HEK293 (cell line): ENCODE results near the gene NPC1.

Source experiments
- FEZF1 ChIP-seq: fragments of 450-650 bp; formaldehyde crosslinking; IDR thresholded peaks from 2 replicates; pipeline ENCODE4 v1.5.1; 2016; ENCODE audit warnings: missing biosample characterization, missing genetic modification characterization
- HOXC10 ChIP-seq: sonication (generic); formaldehyde crosslinking; IDR thresholded peaks from 2 replicates; pipeline ENCODE4 v1.8.1; 2023; ENCODE audit warnings: mild to moderate bottlenecking, missing genetic modification reagents
- IKZF3 ChIP-seq: fragments of 450-650 bp; IDR thresholded peaks from 2 replicates; pipeline ENCODE4 v1.5.0; 2018; ENCODE audit warnings: missing biosample characterization, mild to moderate bottlenecking, missing genetic modification characterization, moderate library complexity
- OVOL3 ChIP-seq: fragments of 450-650 bp; formaldehyde crosslinking; IDR thresholded peaks from 2 replicates; pipeline ENCODE4 v1.5.1; 2016; ENCODE audit warnings: missing biosample characterization, missing genetic modification characterization
- RBAK ChIP-seq: fragments of 450-650 bp; formaldehyde crosslinking; IDR thresholded peaks from 2 replicates; pipeline ENCODE4 v1.5.1; 2016; ENCODE audit warnings: missing biosample characterization, missing genetic modification characterization
- SP3 ChIP-seq: fragments of 450-650 bp; formaldehyde crosslinking; IDR thresholded peaks from 2 replicates; pipeline ENCODE4 v1.5.1; 2016; ENCODE audit warnings: missing biosample characterization, missing genetic modification characterization
- SP7 ChIP-seq: fragments of 450-650 bp; formaldehyde crosslinking; IDR thresholded peaks from 2 replicates; pipeline ENCODE4 v1.5.1; 2016; ENCODE audit warnings: missing biosample characterization, missing genetic modification characterization
- ZBTB11 ChIP-seq: fragments of 450-650 bp; formaldehyde crosslinking; conservative IDR thresholded peaks from 2 replicates; pipeline ENCODE4 v1.5.1; 2016; ENCODE audit warnings: low read depth, missing biosample characterization, missing genetic modification characterization
- ZBTB17 ChIP-seq: fragments of 450-650 bp; formaldehyde crosslinking; IDR thresholded peaks from 2 replicates; pipeline ENCODE4 v1.5.1; 2016; ENCODE audit warnings: missing biosample characterization, missing genetic modification characterization
- ZBTB20 ChIP-seq: fragments of 450-650 bp; formaldehyde crosslinking; IDR thresholded peaks from 2 replicates; pipeline ENCODE4 v1.5.1; 2016; ENCODE audit warnings: missing biosample characterization, missing genetic modification characterization
- ZBTB8A ChIP-seq: fragments of 450-650 bp; formaldehyde crosslinking; IDR thresholded peaks from 2 replicates; pipeline ENCODE4 v1.5.1; 2016; ENCODE audit warnings: missing biosample characterization, missing genetic modification characterization
- ZNF138 ChIP-seq: fragments of 450-650 bp; formaldehyde crosslinking; IDR thresholded peaks from 2 replicates; pipeline ENCODE4 v1.5.1; 2016; ENCODE audit warnings: missing biosample characterization, missing genetic modification characterization, borderline replicate concordance
- ZNF221 ChIP-seq: fragments of 450-650 bp; formaldehyde crosslinking; IDR thresholded peaks from 2 replicates; pipeline ENCODE4 v1.5.1; 2017; ENCODE audit warnings: missing biosample characterization, missing genetic modification characterization, borderline replicate concordance
- ZNF239 ChIP-seq: fragments of 450-650 bp; formaldehyde crosslinking; IDR thresholded peaks from 2 replicates; pipeline ENCODE4 v1.5.1; 2016; ENCODE audit warnings: missing biosample characterization, missing genetic modification characterization
- ZNF248 ChIP-seq: fragments of 450-650 bp; formaldehyde crosslinking; IDR thresholded peaks from 2 replicates; pipeline ENCODE4 v1.5.1; 2017; ENCODE audit warnings: missing biosample characterization, missing genetic modification characterization
- ZNF292 ChIP-seq: fragments of 450-650 bp; formaldehyde crosslinking; IDR thresholded peaks from 2 replicates; pipeline ENCODE4 v1.5.1; 2016; ENCODE audit warnings: low read depth, missing biosample characterization, missing genetic modification characterization, borderline replicate concordance
- ZNF341 ChIP-seq: fragments of 450-650 bp; formaldehyde crosslinking; IDR thresholded peaks from 2 replicates; pipeline ENCODE4; 2016; ENCODE audit warnings: low read depth, missing biosample characterization, missing genetic modification characterization
- ZNF354C ChIP-seq: fragments of 450-650 bp; formaldehyde crosslinking; IDR thresholded peaks from 2 replicates; pipeline ENCODE4 v1.5.1; 2016; ENCODE audit warnings: missing biosample characterization, missing genetic modification characterization, low read depth, borderline replicate concordance
- ZNF37A ChIP-seq: fragments of 450-650 bp; IDR thresholded peaks from 2 replicates; pipeline ENCODE4 v1.5.1; 2018; ENCODE audit warnings: missing biosample characterization, missing genetic modification characterization
- ZNF394 ChIP-seq: fragments of 450-650 bp; formaldehyde crosslinking; IDR thresholded peaks from 2 replicates; pipeline ENCODE4 v1.5.1; 2016; ENCODE audit warnings: missing biosample characterization, missing genetic modification characterization, mild to moderate bottlenecking, moderate library complexity, borderline replicate concordance
- ZNF423 ChIP-seq: fragments of 450-650 bp; formaldehyde crosslinking; IDR thresholded peaks from 2 replicates; pipeline ENCODE4 v1.5.1; 2016; ENCODE audit warnings: missing biosample characterization, missing genetic modification characterization
- ZNF571 ChIP-seq: fragments of 450-650 bp; formaldehyde crosslinking; IDR thresholded peaks from 2 replicates; pipeline ENCODE4 v1.5.0; 2017; ENCODE audit warnings: missing biosample characterization, missing genetic modification characterization
- ZNF670 ChIP-seq: fragments of 450-650 bp; formaldehyde crosslinking; IDR thresholded peaks from 2 replicates; pipeline ENCODE4 v1.5.1; 2016; ENCODE audit warnings: missing biosample characterization, missing genetic modification characterization, low read depth
- ZNF747 ChIP-seq: fragments of 450-650 bp; formaldehyde crosslinking; IDR thresholded peaks from 2 replicates; pipeline ENCODE4 v1.5.1; 2016; ENCODE audit warnings: missing biosample characterization, missing genetic modification characterization
- ZNF76 ChIP-seq: fragments of 450-650 bp; formaldehyde crosslinking; IDR thresholded peaks from 2 replicates; pipeline ENCODE4; 2016; ENCODE audit warnings: low read depth, missing biosample characterization, missing genetic modification characterization, borderline replicate concordance
- ZNF777 ChIP-seq: fragments of 450-650 bp; formaldehyde crosslinking; IDR thresholded peaks from 2 replicates; pipeline ENCODE4 v1.5.1; 2017; ENCODE audit warnings: missing biosample characterization, missing genetic modification characterization, borderline replicate concordance
- ZNF837 ChIP-seq: fragments of 450-650 bp; formaldehyde crosslinking; IDR thresholded peaks from 2 replicates; pipeline ENCODE4 v1.5.1; 2016; ENCODE audit warnings: missing biosample characterization, missing genetic modification characterization
- TF ChIP-seq, protein P1 (sequence below): fragments of 450-650 bp; formaldehyde crosslinking; IDR thresholded peaks from 2 replicates; pipeline ENCODE4 v1.5.1; 2016; ENCODE audit warnings: missing biosample characterization, missing genetic modification characterization
- TF ChIP-seq, protein P2 (sequence below): fragments of 450-650 bp; formaldehyde crosslinking; IDR thresholded peaks from 2 replicates; pipeline ENCODE4 v1.5.1; 2016; ENCODE audit warnings: missing biosample characterization, missing genetic modification characterization
- TF ChIP-seq, protein P3 (sequence below): fragments of 450-650 bp; formaldehyde crosslinking; IDR thresholded peaks from 2 replicates; pipeline ENCODE4 v1.5.1; 2016; ENCODE audit warnings: missing biosample characterization, missing genetic modification characterization, borderline replicate concordance

The NPC1 gene

DNA sequence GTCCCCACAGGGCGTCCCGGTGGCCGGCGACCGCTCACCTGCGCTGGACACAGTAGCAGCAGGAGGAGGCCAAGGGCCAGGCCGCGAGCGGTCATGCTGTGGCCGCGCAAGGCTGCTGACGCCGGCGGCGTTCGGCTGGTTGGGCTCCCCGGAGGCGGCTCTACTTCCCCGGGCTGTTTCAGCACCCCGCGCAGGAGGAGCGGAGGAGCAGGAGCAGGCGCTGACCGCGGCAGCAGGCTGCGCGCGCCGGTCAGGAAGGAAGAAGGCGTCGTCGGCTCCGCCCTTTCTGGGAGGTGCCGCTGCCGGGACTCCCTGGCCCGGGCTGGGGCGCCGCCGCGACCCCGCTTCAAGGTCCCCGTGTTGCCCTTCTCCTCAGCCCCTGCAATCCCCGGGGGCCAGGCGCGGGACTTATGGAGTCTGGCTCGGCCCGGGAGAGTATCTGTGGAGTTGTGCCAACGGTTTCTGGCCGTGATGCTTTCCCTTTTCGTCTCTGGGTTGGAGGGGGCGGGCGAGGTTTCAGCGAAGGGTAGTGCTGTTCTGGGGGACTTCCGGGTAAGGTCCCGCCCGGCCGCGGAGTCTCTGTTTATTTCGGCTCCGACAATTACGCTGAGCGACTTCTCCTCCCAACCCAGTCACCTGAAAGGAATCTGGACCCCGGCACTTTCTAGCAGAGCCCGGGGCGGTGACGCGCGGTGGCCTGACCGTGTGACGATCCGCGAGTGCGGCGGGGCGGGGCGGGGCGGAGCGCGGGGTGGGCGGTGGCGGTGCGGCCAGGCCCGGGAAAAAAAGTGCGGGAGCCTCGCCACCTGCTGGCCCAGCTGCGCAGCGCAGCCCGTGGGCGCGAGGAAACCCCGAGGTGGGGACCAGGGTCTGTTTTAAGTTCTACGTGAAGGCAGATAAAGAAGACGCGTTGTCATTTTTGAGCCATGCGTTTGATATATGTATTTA, at the start of gene NPC1 (continued):
- TF ChIP-seq ZNF747 (tag by site-specific recombination) = no peak
- no peak for TF ChIP-seq ZNF354C (tag by site-specific recombination)
- no peak for TF ChIP-seq OVOL3 (tag by site-specific recombination)
- 0 out of 2 replicates have a peak, but pooled peaks have one; percentile 10 for TF ChIP-seq HOXC10 (CRISPR knock-in tag)
- no peak for TF ChIP-seq ZNF292 (tag by site-specific recombination)
- peak; percentile 67 for TF ChIP-seq ZBTB8A
- TF ChIP-seq ZNF76 (tag by site-specific recombination) = peak; percentile 29; the same call in 1 of the 2 replicates
- TF ChIP-seq ZNF221 (tag by site-specific recombination) = no peak
- TF ChIP-seq, protein P1, sequence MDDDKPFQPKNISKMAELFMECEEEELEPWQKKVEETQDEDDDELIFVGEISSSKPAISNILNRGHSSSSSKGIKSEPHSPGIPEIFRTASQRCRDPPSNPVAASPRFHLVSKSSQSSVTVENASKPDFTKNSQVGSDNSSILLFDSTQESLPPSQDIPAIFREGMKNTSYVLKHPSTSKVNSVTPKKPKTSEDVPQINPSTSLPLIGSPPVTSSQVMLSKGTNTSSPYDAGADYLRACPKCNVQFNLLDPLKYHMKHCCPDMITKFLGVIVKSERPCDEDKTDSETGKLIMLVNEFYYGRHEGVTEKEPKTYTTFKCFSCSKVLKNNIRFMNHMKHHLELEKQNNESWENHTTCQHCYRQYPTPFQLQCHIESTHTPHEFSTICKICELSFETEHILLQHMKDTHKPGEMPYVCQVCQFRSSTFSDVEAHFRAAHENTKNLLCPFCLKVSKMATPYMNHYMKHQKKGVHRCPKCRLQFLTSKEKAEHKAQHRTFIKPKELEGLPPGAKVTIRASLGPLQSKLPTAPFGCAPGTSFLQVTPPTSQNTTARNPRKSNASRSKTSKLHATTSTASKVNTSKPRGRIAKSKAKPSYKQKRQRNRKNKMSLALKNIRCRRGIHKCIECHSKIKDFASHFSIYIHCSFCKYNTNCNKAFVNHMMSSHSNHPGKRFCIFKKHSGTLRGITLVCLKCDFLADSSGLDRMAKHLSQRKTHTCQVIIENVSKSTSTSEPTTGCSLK = no peak
- TF ChIP-seq IKZF3 = no peak
- TF ChIP-seq ZBTB11 (tag by site-specific recombination) = peak; percentile 67
- no peak for TF ChIP-seq ZNF248 (tag by site-specific recombination)
- no peak for TF ChIP-seq FEZF1 (tag by site-specific recombination)
- TF ChIP-seq, protein P2, sequence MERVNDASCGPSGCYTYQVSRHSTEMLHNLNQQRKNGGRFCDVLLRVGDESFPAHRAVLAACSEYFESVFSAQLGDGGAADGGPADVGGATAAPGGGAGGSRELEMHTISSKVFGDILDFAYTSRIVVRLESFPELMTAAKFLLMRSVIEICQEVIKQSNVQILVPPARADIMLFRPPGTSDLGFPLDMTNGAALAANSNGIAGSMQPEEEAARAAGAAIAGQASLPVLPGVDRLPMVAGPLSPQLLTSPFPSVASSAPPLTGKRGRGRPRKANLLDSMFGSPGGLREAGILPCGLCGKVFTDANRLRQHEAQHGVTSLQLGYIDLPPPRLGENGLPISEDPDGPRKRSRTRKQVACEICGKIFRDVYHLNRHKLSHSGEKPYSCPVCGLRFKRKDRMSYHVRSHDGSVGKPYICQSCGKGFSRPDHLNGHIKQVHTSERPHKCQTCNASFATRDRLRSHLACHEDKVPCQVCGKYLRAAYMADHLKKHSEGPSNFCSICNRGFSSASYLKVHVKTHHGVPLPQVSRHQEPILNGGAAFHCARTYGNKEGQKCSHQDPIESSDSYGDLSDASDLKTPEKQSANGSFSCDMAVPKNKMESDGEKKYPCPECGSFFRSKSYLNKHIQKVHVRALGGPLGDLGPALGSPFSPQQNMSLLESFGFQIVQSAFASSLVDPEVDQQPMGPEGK (tag by site-specific recombination) = peak; percentile 98
- TF ChIP-seq, protein P3, sequence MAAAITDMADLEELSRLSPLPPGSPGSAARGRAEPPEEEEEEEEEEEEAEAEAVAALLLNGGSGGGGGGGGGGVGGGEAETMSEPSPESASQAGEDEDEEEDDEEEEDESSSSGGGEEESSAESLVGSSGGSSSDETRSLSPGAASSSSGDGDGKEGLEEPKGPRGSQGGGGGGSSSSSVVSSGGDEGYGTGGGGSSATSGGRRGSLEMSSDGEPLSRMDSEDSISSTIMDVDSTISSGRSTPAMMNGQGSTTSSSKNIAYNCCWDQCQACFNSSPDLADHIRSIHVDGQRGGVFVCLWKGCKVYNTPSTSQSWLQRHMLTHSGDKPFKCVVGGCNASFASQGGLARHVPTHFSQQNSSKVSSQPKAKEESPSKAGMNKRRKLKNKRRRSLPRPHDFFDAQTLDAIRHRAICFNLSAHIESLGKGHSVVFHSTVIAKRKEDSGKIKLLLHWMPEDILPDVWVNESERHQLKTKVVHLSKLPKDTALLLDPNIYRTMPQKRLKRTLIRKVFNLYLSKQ (tag by site-specific recombination) = no peak
- TF ChIP-seq SP7 (tag by site-specific recombination) = peak; percentile 77; the same call in 1 of the 2 replicates
- TF ChIP-seq ZNF394 (tag by site-specific recombination) = peak; percentile 53; the same call in 1 of the 2 replicates
- TF ChIP-seq SP3 (tag by site-specific recombination) = peak; percentile 88
- no peak for TF ChIP-seq ZNF37A (tag by site-specific recombination)
- peak; percentile 94 for TF ChIP-seq ZBTB20
- TF ChIP-seq ZNF777 (tag by site-specific recombination) = peak; percentile 69
- TF ChIP-seq ZNF837 (tag by site-specific recombination) = no peak
- no peak for TF ChIP-seq ZNF138 (tag by site-specific recombination)
- peak; percentile 85 for TF ChIP-seq ZNF341
- TF ChIP-seq ZNF423 (tag by site-specific recombination) = no peak
- TF ChIP-seq ZNF571 = no peak
- no peak for TF ChIP-seq ZNF239 (tag by site-specific recombination)
- no peak for TF ChIP-seq ZNF670 (tag by site-specific recombination)
- no peak for TF ChIP-seq RBAK (tag by site-specific recombination)
- TF ChIP-seq ZBTB17 (tag by site-specific recombination) = peak; percentile 80
